SIG-M5 treated with dmso at 0.1 percent for 504 hours (cell line): ENCODE measurements around the gene ZNF408.
"Not testable (repeated sequence)": the region's sequence is repeated elsewhere in the genome, so short reads cannot be mapped to it uniquely, and the experiment has no call there.

ENCODE experiments used
- DNase-seq: peaks from one replicate; lab custom pipeline; 2025; ENCODE audit not compliant: unreplicated experiment; lab: John Stamatoyannopoulos, UW

The ZNF408 gene

DNA sequence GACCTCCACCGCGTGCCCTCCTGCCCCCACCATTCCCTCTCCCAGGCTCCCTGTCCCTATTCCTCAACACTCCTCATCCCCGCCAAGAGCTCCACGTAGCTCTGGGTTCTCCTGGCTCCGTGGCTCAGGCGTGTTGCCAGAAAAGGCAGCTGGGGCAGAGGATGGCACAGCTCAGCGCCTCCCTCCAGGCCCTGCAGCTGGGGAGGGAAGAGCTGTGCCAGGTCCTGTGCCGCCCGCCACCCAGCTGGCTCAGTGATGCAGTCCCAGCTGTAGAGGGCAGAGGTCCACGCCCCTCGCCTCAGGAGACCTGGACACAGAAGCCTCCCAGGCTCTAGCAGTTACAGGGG, 4.6 kb upstream of the ZNF408 start:
- no peak for DNase-seq

DNA sequence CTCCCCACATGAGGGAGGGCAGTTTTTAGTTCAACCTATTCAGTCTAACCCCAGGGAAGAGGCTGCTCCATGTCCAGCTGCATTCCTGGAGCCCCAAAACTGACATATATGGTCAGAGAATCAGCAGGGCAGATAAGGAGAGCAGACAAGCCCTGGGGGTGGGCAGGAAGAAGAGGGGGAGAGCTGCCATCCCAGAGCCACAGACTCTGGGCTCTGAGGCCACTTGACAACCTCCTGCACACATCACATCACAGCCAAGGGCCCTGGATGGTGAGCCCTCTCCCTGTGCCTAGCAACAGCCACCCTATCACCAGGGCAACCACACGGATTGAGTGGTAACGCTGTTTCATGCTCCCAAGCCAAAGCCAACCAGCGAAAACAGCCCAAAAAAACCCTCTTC, 3.5 kb upstream of the ZNF408 start:
- DNase-seq: no peak

DNA sequence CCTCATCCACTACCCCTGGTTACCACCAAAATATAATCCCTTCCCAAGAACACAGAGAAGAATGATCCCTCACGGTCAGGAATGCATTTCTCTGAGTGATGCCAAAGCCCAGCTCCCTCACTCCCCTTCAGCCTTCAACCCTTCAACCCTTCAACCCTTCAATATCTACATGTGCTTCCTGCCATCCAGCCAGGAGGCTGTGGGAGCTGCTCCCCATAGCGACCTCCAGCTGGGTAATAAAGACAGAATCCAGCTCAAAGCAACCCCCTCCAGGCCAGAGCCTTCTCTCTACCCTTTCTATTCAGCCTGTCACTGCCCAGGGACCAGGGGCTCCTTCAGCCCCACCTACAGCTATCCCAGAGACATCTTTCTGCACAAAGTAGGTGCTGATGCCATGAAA, 3.1 kb upstream of the ZNF408 start:
- no peak for DNase-seq

DNA sequence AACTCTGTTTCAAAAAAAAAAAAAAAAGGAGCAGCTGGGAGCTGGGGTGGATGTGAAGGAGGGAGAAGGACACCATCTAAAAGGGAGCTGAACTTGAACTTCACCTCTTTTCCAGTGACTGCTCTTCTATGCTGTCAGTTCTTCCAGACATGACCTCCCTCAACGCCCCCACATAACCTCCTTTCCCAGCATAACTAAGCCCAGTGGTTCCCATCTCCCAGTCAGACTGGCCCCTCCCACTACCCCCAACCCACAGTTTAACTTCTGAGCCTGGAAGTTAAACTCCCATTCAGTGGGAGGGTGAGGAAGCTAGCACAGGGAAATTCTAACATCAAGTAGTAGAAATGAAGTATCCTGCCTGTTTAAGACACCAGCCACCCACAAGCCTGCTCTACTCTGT, 2.2 kb upstream of the ZNF408 start:
- DNase-seq: no peak

DNA sequence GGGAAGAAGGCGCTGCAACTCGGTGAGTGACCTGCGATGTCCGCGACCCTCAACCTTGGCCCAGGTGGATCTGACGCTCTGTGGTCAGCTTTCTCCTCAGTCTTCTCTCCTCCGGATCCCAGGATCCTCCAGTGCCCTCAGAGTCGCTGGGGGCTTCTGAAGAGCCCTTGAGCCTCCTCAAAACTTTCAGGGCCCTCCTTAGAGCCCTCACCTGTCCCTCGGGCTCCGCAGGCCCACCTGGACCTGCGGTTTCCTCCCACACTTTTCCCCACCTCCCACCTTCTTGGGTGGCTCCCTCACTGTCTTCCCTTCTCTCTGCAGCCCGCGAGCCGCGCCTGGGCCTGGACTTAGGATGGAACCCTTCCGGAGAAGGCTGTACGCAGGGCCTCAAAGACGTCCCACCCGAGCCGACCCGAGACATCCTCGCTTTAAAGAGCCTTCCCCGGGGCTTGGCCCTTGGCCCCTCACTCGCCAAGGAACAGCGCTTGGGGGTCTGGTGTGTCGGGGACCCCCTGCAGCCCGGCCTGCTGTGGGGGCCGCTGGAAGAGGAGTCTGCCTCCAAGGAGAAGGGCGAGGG, 335 bp downstream of the ZNF408 start:
- DNase-seq: no peak

DNA sequence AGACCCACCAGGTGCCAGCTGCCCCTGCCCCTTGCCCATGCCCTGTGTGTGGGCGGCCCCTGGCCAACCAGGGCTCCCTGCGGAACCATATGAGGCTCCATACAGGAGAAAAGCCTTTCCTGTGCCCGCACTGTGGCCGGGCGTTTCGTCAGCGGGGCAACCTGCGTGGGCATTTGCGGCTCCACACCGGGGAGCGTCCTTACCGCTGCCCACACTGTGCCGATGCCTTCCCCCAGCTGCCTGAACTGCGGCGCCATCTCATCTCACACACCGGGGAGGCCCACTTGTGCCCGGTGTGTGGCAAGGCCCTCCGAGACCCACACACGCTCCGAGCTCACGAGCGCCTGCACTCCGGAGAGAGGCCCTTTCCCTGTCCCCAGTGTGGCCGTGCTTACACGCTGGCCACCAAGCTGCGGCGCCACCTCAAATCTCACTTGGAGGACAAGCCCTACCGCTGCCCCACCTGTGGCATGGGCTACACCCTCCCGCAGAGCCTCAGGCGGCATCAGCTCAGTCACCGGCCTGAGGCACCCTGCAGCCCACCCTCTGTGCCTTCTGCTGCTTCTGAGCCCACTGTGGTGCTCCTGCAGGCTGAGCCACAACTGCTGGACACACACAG, 4.3 kb downstream of the ZNF408 start:
- no peak for DNase-seq

DNA sequence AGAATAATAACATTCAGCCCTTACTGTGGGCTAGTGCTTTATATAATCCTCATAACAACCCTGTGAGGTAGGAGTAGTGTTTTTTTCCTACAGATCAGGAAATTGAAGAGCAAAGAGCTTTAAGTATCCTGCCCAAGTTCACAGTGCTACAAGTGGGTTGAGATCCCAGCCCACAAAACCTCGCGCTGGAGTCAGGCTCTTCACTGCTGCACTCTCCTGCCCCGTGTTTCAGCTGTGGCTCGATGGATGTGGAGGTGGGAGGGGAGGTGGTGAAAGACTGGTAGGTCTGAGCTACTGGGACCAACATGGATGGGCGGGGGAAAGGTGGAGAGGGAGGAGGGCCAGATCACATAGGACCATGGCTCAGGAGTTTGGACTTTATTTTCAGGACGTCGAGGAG, 6.1 kb downstream of the ZNF408 start:
- DNase-seq: no peak

DNA sequence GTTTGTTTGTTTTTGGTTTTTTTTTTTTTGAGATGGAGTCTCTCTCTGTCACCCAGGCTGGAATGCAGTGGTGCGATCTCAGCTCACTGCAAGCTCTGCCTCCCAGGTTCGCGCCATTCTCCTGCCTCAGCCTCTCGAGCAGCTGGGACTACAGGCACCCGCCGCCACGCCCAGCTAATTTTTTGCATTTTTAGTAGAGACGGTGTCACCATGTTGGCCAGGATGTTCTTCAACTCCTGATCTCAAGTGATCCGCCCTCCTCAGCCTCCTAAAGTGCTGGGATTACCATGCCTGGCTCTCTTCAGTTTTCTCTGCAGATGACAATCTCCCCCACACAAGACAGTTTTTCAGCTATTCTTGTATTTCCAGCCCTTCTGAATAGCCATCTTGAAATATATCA, 8.5 kb downstream of the ZNF408 start:
- DNase-seq: not testable (repeated sequence)

DNA sequence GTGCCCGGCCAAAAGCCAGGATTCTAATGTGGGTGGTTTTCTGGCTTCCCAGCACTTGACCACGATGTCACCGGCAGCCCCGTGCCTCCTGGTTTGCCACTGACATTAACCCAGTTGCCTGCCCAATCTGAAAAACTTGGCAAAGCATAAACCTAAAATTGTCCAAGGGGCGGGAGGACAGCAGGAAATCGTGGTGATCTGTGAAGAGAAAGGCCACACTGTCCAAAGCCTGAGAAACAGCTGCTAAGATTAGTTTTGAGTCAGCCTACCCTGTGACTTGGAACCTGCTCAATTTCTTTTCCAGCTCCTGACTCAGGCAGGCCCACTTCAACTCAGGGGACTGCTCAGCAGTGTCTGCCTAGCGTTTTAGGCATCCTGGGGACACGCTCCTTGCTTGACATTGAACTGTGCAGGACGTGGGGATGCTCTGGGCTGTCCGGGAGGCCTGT, 10.0 kb downstream of the ZNF408 start:
- no peak for DNase-seq

DNA sequence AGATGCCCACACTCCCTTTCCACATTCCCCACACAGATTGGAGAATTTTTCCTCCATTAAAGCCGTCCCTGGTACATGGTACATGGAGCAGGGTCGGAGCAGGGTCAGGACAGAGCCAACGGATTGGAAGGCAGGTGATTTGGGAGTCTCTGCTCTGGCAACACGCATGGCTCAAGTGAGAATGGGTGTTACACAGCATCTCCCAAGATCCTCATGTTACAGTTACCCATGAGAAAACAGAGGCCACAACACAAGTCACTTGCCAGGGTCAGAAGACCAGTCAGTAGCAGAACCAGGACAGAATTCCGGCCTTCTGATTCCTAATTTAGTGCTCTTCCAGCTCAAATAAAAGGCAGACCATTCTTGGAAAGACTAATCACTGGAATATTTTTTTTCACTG, 10.5 kb downstream of the ZNF408 start:
- DNase-seq: no peak

DNA sequence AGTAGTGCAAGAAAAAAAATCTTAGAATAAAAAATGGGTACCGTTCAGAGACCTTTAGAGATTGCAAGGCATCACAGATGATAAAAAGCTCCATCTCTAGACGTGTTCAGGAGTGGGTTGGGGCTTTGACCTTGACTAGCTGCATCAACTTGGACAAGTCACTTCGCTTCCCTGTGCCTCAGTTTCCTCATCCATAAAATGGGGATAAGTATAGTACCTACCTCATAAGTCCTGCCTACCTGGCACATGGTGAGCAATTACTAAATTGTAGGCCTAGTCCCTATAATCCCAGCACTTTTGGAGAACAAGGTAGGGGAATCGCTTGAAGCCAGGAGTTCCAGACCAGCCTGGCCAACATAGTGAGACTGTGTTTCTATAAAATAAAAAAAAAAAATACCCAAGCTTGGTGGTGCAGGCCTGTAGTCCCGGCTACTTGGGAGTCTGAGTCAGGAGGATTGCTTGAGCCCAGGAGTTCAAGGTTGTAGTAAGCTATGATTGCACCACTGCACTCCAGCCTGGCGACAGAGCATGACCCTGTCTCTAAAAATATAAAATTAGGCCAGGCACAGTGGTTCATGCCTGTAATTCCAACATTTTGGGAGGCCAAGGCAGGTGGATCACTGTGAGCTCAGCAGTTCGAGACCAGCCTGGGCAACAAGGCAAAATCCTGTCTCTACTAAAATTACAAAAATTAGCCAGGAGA, 12.2 kb downstream of the ZNF408 start:
- no peak for DNase-seq

DNA sequence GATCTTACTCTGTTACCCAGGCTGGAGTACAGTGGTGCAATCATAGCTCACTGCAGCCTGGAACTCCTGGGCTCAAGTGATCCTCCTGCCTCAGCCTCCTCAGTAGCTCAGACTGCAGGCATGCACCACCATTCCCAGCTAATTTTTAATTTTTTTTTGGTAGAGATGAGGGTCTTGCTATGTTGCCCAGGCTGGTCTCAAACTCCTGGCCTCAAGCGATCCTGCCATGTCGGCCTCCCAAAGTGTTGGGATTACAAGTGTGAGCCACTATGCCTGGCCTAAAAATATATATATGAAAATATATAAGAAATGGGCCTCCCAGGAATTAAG, 17.0 kb downstream of the ZNF408 start:
- not testable (repeated sequence) for DNase-seq

DNA sequence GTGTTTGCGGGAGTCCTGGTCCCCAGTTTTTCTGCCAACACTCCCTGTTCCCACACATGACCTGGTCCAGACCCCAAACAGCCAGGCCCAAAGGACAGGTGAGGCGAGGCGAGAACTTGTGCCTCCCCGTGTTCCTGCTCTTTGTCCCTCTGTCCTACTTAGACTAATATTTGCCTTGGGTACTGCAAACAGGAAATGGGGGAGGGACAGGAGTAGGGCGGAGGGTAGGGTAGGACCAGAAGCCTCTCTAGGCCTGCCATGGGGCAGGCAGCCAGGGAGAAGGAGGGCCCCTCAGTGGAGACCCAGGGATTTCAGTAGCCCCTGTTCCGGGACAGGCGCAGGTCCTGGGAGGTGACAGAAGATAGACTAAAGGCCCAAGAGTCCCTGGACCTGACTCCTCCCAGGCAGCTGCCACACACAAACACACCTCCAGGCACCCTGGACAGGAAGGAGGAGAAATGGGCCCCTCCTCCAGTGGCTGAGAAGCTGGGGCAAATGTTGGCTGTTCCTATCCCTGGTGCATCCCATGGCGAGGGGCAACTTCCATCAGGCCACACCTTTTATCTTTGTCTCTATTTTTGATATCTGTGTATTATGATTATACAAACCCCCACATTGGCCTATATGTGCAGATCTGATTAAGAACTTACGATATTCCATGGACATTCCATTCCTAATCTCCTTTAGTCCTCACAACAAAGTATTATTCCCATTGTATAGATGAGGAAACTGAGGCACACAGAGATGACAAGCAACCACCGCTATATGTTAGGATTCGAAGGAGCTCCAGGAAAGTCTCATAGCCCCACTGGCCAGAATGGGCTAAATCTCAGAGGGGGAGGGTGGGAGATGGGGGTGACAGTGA, 17.6 kb downstream of the ZNF408 start:
- no peak for DNase-seq

DNA sequence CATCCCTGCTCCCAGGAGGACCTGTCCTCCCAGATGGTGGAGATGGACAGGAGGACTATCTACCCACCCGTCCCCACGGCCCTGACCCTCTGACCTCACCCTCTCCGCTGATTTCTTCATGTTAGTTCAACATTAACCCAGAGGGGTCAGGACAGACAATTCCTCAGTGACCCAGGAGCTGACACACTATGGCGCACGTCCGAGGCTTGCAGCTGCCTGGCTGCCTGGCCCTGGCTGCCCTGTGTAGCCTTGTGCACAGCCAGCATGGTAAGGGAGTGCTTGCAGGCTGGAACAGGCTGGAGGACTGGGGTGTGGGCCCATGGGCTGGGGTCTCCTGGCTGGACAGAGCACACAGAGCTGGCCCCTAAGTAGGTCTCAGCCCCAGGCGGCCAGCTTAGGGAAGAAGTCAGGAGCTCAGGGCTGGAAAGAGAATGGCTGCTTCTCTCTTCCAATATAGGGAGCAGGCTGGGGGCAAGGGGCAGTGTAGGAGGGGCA, 18.3 kb downstream of the ZNF408 start, which contains the start of gene F2:
Gene F2 (plus strand): TSS at position 166 of the 495 bp plus-strand sequence. CDS start 23 bp downstream, at position 189.
- no peak for DNase-seq

DNA sequence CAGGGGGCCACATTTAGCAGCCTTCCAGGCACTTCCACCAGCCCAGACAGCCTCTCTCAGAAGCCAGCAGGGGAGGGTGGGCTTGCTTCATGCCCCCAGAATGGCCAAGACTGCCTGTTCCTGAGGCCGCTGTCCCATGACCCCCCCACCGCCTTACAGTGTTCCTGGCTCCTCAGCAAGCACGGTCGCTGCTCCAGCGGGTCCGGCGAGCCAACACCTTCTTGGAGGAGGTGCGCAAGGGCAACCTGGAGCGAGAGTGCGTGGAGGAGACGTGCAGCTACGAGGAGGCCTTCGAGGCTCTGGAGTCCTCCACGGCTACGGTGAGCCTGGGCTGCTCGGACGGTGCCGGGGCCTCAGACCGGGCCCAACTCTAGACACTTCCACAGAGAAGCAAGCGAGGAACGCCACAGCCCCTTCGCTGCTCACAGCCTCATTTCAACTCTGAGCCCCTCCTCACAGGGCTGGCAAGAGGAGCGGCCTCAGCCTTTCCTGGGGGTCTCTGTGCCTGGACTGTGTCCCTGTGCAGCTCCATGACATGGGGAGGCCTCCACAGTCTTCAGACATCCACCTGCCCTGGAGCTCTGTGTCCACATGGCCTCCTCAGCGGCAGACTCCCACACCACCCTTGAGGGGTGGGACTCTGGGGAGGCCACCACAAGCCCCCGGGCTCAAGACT, 18.9 kb downstream of the ZNF408 start:
- no peak for DNase-seq

DNA sequence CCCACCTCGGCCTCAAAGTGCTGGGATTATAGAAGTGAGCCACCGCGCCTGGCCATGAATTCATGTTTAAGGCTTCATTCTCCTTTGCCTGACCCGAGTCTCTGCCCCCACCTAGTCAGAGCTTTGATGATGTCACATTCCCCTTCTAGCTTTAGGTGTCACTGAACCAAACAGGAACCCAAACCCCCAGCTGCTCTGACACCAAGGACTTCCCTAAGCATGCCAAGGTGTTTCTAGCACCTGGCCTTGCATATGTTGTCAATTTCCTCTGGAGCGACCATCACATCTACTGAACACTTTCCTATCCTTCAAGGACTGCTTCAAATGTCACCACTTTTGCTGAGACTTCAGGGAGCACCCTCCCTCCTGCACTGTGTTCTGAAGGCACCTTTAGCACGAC, 20.5 kb downstream of the ZNF408 start:
- no peak for DNase-seq

DNA sequence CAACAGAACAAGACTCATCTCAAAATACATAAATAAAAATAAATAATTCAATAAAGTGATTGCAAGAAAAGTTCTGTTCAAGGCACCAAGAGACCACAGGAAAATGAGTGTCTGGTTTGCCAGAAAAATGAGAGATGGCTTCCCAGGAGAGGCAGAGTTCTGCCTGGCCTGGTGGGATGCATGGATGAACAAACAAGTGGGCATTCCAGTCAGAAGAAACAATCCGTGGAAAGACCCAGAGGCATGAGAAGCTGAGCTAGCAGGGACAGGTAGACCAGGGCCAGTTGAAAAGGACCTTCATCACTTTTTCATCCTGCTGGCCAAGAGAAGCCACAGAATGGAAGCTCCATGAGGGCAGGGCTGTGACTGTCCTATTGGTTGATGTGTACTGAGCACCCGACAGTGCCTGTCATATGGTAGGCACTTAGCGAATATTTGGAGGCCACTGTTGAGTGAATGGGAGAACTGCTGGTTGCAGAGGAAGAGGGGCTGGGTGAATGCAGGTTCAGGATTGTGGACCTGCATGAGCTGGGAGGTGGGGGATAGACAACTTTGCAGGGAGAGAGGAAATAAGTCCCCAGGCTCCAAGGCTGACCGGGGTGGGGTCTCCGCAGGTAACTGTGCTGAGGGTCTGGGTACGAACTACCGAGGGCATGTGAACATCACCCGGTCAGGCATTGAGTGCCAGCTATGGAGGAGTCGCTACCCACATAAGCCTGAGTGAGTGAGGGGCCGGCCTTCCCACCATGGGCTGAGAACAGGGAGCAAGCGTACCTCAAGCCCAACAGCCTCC, 21.9 kb downstream of the ZNF408 start:
- no peak for DNase-seq

DNA sequence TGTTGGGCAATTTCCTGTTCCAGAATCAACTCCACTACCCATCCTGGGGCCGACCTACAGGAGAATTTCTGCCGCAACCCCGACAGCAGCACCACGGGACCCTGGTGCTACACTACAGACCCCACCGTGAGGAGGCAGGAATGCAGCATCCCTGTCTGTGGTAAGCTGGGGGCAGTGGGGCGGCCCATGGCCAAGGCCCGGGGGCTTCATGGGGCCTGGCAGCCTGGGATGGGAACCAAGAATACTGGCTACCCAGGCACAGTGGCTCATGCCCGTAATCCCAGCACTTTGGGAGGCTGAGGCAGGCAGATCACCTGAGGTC, 22.5 kb downstream of the ZNF408 start:
- no peak for DNase-seq

DNA sequence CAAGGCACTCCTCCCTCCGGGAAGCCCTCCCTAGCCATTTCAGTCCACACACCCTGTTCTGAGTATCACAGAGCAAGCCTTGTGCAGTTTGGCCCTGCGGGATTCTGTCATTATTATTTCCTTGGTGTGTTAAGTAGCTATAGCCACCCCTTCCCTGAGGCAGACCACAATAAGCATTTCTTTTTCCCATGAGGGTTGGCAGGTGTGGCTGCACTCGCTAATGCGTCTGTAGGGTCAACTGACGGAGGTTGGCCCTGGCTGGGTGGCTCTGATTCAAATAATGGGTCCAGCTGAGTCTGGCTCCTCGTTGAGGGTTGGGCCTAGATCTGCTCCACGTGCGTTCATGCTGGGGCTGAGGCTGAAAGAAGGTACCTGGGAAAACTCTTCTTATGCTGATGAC, 23.3 kb downstream of the ZNF408 start:
- DNase-seq: no peak
